ENCODE results near the gene ADGRF4.

ADGRF4 gene

GRCh38 chr6:47678739-47679138 lies 19.6 kb upstream of the ADGRF4 start:
- Histone ChIP-seq H3K4me3 (ENCODE audit: low read length) (no peak overlapping the region), H3K79me2 (ENCODE audit: low read length) (no peaks in the 10 kb centered on the region), H3K27me3 (ENCODE audit: low read depth, low read length) (no peaks in the 10 kb centered on the region), H3K36me3 (replicated peaks; ENCODE audit: low read depth, low read length) (peaks cover 6% of the 10 kb centered on the region), H3K4me1 (ENCODE audit: low read length) (peaks cover 15% of the 10 kb centered on the region), H2AFZ (ENCODE audit: low read depth, low read length) (no peak overlapping the region), H4K20me1 (ENCODE audit: insufficient read depth, low read length) (no peaks in the 10 kb centered on the region), H3K9me3 (ENCODE audit: insufficient read depth, low read length) (peaks cover 5% of the 10 kb centered on the region; the same call in 1 of the 2 replicates), H3K4me2 (ENCODE audit: low read length) (no peak overlapping the region), H3K27ac (ENCODE audit: low read length) (no peak overlapping the region), H3K9ac (ENCODE audit: low read length) (no peak overlapping the region)
- TF ChIP-seq, protein P1, sequence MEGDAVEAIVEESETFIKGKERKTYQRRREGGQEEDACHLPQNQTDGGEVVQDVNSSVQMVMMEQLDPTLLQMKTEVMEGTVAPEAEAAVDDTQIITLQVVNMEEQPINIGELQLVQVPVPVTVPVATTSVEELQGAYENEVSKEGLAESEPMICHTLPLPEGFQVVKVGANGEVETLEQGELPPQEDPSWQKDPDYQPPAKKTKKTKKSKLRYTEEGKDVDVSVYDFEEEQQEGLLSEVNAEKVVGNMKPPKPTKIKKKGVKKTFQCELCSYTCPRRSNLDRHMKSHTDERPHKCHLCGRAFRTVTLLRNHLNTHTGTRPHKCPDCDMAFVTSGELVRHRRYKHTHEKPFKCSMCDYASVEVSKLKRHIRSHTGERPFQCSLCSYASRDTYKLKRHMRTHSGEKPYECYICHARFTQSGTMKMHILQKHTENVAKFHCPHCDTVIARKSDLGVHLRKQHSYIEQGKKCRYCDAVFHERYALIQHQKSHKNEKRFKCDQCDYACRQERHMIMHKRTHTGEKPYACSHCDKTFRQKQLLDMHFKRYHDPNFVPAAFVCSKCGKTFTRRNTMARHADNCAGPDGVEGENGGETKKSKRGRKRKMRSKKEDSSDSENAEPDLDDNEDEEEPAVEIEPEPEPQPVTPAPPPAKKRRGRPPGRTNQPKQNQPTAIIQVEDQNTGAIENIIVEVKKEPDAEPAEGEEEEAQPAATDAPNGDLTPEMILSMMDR (IDR thresholded peaks at IDR 0.05; ENCODE audit: low read depth, low read length) = no peak
- no peak for TF ChIP-seq EZH2phosphoT487 (IDR thresholded peaks at IDR 0.05; ENCODE audit: low read depth)

GRCh38 chr6:47679322-47679906 lies 19.0 kb upstream of the ADGRF4 start:
- TF ChIP-seq, protein P1 (IDR thresholded peaks at IDR 0.05; ENCODE audit: low read depth, low read length) = no peak
- no peak for TF ChIP-seq EZH2phosphoT487 (IDR thresholded peaks at IDR 0.05; ENCODE audit: low read depth)
- H3K27ac ChIP-seq (ENCODE audit: low read length) = no peak overlapping the region
- H3K9me3 ChIP-seq (ENCODE audit: insufficient read depth, low read length) = peaks cover 5% of the 10 kb centered on the region; the same call in 1 of the 2 replicates
- H2AFZ ChIP-seq (ENCODE audit: low read depth, low read length) = no peak overlapping the region
- no peaks in the 10 kb centered on the region for H3K27me3 ChIP-seq (ENCODE audit: low read depth, low read length)
- H3K79me2 ChIP-seq (ENCODE audit: low read length) = no peaks in the 10 kb centered on the region
- no peak overlapping the region for H3K4me3 ChIP-seq (ENCODE audit: low read length)
- H3K36me3 ChIP-seq (replicated peaks; ENCODE audit: low read depth, low read length) = peaks cover 6% of the 10 kb centered on the region
- peaks cover 22% of the 10 kb centered on the region for H3K4me1 ChIP-seq (ENCODE audit: low read length)
- H3K9ac ChIP-seq (ENCODE audit: low read length) = no peak overlapping the region
- H4K20me1 ChIP-seq (ENCODE audit: insufficient read depth, low read length) = no peaks in the 10 kb centered on the region
- H3K4me2 ChIP-seq (ENCODE audit: low read length) = no peak overlapping the region

DNA sequence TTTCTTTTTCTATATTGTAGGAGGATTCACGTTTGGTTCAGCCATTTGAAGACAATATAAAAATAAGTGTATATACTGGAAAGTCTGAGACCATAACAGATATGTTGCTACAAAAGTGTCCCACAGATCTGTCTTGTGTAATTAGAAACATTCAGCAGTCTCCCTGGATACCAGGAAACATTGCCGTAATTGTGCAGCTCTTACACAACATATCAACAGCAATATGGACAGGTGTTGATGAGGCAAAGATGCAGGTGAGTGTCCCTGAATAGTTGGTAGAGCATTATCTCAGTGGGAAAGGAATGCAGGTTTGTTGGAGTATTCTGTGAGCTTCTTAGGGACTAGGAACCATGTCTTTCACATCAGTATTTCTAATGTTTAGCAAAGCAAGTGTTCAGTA lies 18.3 kb upstream of the ADGRF4 start:
- no peak overlapping the region for H3K4me3 ChIP-seq (ENCODE audit: low read length)
- no peak overlapping the region for H3K27ac ChIP-seq (ENCODE audit: low read length)
- no peak overlapping the region for H3K9ac ChIP-seq (ENCODE audit: low read length)
- no peak overlapping the region for H2AFZ ChIP-seq (ENCODE audit: low read depth, low read length)
- no peaks in the 10 kb centered on the region for H3K27me3 ChIP-seq (ENCODE audit: low read depth, low read length)
- peaks cover 6% of the 10 kb centered on the region for H3K36me3 ChIP-seq (replicated peaks; ENCODE audit: low read depth, low read length)
- no peaks in the 10 kb centered on the region for H3K79me2 ChIP-seq (ENCODE audit: low read length)
- peaks cover 23% of the 10 kb centered on the region for H3K4me1 ChIP-seq (ENCODE audit: low read length)
- H3K4me2 ChIP-seq (ENCODE audit: low read length) = no peak overlapping the region
- no peaks in the 10 kb centered on the region for H4K20me1 ChIP-seq (ENCODE audit: insufficient read depth, low read length)
- TF ChIP-seq, protein P1 (IDR thresholded peaks at IDR 0.05; ENCODE audit: low read depth, low read length) = no peak
- no peak for TF ChIP-seq EZH2phosphoT487 (IDR thresholded peaks at IDR 0.05; ENCODE audit: low read depth)
- peaks cover 5% of the 10 kb centered on the region; the same call in 1 of the 2 replicates for H3K9me3 ChIP-seq (ENCODE audit: insufficient read depth, low read length)

DNA sequence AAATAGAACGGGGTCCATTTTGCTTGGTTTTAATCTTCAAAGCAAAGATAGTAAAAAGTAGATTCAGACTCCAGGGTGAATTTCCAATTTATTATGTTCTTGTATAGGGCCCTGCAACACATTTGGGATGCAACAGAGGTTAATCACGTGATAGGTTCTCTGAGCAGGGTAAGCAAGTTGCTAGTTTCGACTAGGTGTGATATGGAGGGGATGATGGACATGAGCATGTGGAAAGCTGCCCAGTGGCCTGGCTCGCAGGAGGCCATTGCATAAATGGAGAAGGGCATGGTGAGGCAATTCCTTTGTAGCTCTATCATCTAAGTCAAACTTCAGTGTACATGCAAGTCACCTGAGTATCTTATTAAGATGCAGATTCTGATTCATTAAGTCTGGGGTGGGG lies 17.7 kb upstream of the ADGRF4 start:
- Histone ChIP-seq H3K4me2 (ENCODE audit: low read length) (no peak overlapping the region), H3K79me2 (ENCODE audit: low read length) (no peaks in the 10 kb centered on the region), H3K27me3 (ENCODE audit: low read depth, low read length) (no peaks in the 10 kb centered on the region), H3K4me3 (ENCODE audit: low read length) (no peak overlapping the region), H3K36me3 (replicated peaks; ENCODE audit: low read depth, low read length) (peaks cover 6% of the 10 kb centered on the region), H4K20me1 (ENCODE audit: insufficient read depth, low read length) (no peaks in the 10 kb centered on the region), H3K4me1 (ENCODE audit: low read length) (peaks cover 23% of the 10 kb centered on the region), H2AFZ (ENCODE audit: low read depth, low read length) (no peak overlapping the region), H3K27ac (ENCODE audit: low read length) (no peak overlapping the region), H3K9me3 (ENCODE audit: insufficient read depth, low read length) (peaks cover 4% of the 10 kb centered on the region; the same call in 1 of the 2 replicates), H3K9ac (ENCODE audit: low read length) (no peak overlapping the region)
- TF ChIP-seq, protein P1 (IDR thresholded peaks at IDR 0.05; ENCODE audit: low read depth, low read length) = no peak
- TF ChIP-seq EZH2phosphoT487 (IDR thresholded peaks at IDR 0.05; ENCODE audit: low read depth) = no peak

Data from OCI-LY3 (cell line).